ENCODE data around the gene BAIAP3.

DNA sequence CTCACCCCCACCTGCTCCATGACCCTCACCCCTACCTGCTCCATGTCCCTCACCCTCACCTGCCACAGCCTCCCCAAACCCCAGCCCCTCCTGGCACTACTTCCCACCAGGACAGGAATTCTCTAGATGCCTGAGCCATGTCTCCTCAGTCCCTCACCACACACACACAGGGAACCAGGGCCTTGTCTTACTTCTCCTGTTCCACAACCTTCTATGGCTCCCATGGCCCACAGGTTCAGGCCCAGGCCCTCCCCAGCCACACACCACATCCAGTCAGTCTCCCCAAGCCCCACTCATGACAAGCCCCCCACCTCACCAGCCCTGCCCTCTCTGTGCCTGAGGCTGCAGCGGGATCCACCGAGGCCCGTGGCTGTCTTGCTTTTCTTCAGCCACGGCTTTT, 27.1 kb upstream of the BAIAP3 start:
- TF ChIP-seq YY1 (IDR thresholded peaks at IDR 0.05; ENCODE audit: insufficient read depth, insufficient read length) (no peak), ZNF274 (IDR thresholded peaks at IDR 0.05; ENCODE audit: low read depth, low read length) (no peak)
